Fibroblast of mammary gland (primary cell): ENCODE measurements around the gene TEKT5.

Experiments
- DNase-seq: peaks from one replicate; pipeline ENCODE4 v3.0.0-alpha.2; 2010; ENCODE audit warnings: low read depth
- H3K4me3 ChIP-seq: 2 replicates; pipeline ENCODE4 v1.5.1; 2011; ENCODE audit warnings: low read depth, mild to moderate bottlenecking, low read length, moderate library complexity; ENCODE audit not compliant: control insufficient read depth
- CTCF ChIP-seq: conservative IDR thresholded peaks from 2 replicates; pipeline ENCODE4 v1.5.1; 2011; ENCODE audit warnings: low read depth, low read length, inconsistent platforms; ENCODE audit not compliant: control insufficient read depth, insufficient read depth

TEKT5 gene

GRCh38 chr16:10605636-10606035 lies 89.1 kb downstream of the TEKT5 start:
- H3K4me3 ChIP-seq: no peak overlapping the region
- no peak for DNase-seq
- TF ChIP-seq CTCF: no peak

GRCh38 chr16:10601444-10602408 lies 93.0 kb downstream of the TEKT5 start:
- no peak for DNase-seq
- TF ChIP-seq CTCF: no peak
- H3K4me3 ChIP-seq: no peak overlapping the region

GRCh38 chr16:10600782-10601443 lies 93.8 kb downstream of the TEKT5 start:
- no peak for TF ChIP-seq CTCF
- peak; percentile 82 for DNase-seq
- H3K4me3 ChIP-seq: no peak overlapping the region

- no peak overlapping the region for H3K4me3 ChIP-seq
- no peak for TF ChIP-seq CTCF
- DNase-seq: no peak
Measured at GRCh38 chr16:10599626-10600025, 95.1 kb downstream of the TEKT5 start.

- no peak overlapping the region for H3K4me3 ChIP-seq
- no peak for TF ChIP-seq CTCF
- no peak for DNase-seq
Measured at GRCh38 chr16:10598157-10598556, 96.6 kb downstream of the TEKT5 start.

GRCh38 chr16:10597187-10597601 lies 97.5 kb downstream of the TEKT5 start:
- no peak for DNase-seq
- no peak for TF ChIP-seq CTCF
- no peak overlapping the region for H3K4me3 ChIP-seq
